Heart left ventricle (tissue), 13 donors: Measurements from ENCODE around the gene JAKMIP1.

ENCODE experiments used
- POLR2A ChIP-seq, 2 donors: fragments of 450-650 bp; IDR thresholded peaks; one replicate each; pipeline ENCODE4 v1.6.1; 2017; ENCODE audit warnings: antibody characterized with exemption in 2 of 2, mild to moderate bottlenecking in 2 of 2, moderate library complexity in 2 of 2
- TF ChIP-seq, protein P1 (sequence below), 12 donors: fragments of 200-600 bp; sonication (generic) in 4 of 12; IDR thresholded peaks; one replicate each; pipeline versions ENCODE4 v1.5.0 to v1.8.0; 2018 to 2022; ENCODE audit warnings: antibody characterized with exemption in 12 of 12, mild to moderate bottlenecking in 5 of 12
- donor health status: ischemic (EF 13 %, LVEDD 7.1; RV severe dilation, severe dysfunction).
- donor health status: DM: no; HTN: yes; CAD: no.
- donor health status: DM: no; HTN: no; CAD: no.
- donor health status: ischemic (EF 25% LVEDD 6.9; RV normal size, moderate dysfunction).
- donor health status: ischemic (EF 25% LVEDD 5.7; RV mildly dilated, moderate dysfunction).
- donor health status: ischemic (EF 35%, LVEDD 5.7; RV mildly dilated, moderate dysfunction).
- donor health status: nonischemic (EF 11% LVEDD 7.7; RV severe dilation, severe dysfunction).
- donor health status: DM: yes; HTN: yes; CAD: no.
- donor health status: PGD.
- donor health status: ischemic (EF 29% LVEDD 5.4; RV normal size, mild dysfunction).
- donor health status: nonischemic (EF 23%, LVEDD 6.1; RV moderate dilation, normal function).

DNA sequence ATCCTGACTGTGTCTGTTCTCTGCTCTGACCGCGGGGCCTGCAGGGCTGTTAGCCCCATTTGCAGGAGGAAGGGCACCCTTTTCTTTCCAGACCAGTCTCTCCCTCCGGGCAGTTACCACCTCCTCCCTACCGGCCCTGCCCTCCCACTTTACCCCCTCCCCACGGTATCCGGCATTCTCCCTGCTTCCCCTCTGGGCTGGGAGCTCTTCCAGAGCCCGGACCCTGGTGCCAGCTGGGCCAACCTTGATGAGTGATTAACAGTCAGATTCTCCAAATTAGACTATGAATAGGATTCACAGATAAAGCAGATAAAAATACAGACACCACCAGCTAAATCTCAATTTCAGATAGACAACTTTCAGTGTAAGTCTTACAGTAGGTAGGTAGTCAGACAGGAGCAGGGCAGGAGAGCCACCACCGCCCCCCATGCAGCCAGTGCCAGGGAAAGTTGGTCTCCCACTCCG is 45.9 kb upstream of the JAKMIP1 start:
- TF ChIP-seq, protein P1, sequence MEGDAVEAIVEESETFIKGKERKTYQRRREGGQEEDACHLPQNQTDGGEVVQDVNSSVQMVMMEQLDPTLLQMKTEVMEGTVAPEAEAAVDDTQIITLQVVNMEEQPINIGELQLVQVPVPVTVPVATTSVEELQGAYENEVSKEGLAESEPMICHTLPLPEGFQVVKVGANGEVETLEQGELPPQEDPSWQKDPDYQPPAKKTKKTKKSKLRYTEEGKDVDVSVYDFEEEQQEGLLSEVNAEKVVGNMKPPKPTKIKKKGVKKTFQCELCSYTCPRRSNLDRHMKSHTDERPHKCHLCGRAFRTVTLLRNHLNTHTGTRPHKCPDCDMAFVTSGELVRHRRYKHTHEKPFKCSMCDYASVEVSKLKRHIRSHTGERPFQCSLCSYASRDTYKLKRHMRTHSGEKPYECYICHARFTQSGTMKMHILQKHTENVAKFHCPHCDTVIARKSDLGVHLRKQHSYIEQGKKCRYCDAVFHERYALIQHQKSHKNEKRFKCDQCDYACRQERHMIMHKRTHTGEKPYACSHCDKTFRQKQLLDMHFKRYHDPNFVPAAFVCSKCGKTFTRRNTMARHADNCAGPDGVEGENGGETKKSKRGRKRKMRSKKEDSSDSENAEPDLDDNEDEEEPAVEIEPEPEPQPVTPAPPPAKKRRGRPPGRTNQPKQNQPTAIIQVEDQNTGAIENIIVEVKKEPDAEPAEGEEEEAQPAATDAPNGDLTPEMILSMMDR (IDR thresholded peaks at IDR 0.05): no peak
- no peak for TF ChIP-seq POLR2A (IDR thresholded peaks at IDR 0.05)
